ENCODE results near the gene EFEMP1.

GRCh38 chr2:55862246-55862645, 61.3 kb downstream of the EFEMP1 start:
- TF ChIP-seq EZH2 (IDR thresholded peaks at IDR 0.05; ENCODE audit: borderline replicate concordance, low read depth, low read length, severe bottlenecking), result no peak
- TF ChIP-seq, protein P1, sequence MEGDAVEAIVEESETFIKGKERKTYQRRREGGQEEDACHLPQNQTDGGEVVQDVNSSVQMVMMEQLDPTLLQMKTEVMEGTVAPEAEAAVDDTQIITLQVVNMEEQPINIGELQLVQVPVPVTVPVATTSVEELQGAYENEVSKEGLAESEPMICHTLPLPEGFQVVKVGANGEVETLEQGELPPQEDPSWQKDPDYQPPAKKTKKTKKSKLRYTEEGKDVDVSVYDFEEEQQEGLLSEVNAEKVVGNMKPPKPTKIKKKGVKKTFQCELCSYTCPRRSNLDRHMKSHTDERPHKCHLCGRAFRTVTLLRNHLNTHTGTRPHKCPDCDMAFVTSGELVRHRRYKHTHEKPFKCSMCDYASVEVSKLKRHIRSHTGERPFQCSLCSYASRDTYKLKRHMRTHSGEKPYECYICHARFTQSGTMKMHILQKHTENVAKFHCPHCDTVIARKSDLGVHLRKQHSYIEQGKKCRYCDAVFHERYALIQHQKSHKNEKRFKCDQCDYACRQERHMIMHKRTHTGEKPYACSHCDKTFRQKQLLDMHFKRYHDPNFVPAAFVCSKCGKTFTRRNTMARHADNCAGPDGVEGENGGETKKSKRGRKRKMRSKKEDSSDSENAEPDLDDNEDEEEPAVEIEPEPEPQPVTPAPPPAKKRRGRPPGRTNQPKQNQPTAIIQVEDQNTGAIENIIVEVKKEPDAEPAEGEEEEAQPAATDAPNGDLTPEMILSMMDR (IDR thresholded peaks at IDR 0.05; ENCODE audit: borderline replicate concordance, extremely low read depth, low read length, poor library complexity, severe bottlenecking), result no peak

All from DND-41 (cell line).